ENCODE data around the gene ABHD17B.

ABHD17B gene

GRCh38 chr9:71853084-71853483, 57.9 kb downstream of the ABHD17B start:
- no peak for TF ChIP-seq CTCF (IDR thresholded peaks at IDR 0.05)
- H3K36me3 Mint-ChIP-seq (ENCODE audit: low read depth): peaks cover 5% of the 10 kb centered on the region
- H3K27me3 Mint-ChIP-seq (ENCODE audit: low read depth, poor library complexity): no peaks in the 10 kb centered on the region
- no peak for DNase-seq
- H3K4me1 Mint-ChIP-seq: no peaks in the 10 kb centered on the region
- no peak overlapping the region for H3K27ac Mint-ChIP-seq
- H3K4me3 Mint-ChIP-seq: no peak overlapping the region
- peaks cover 8% of the 10 kb centered on the region for H3K9me3 Mint-ChIP-seq

DNA sequence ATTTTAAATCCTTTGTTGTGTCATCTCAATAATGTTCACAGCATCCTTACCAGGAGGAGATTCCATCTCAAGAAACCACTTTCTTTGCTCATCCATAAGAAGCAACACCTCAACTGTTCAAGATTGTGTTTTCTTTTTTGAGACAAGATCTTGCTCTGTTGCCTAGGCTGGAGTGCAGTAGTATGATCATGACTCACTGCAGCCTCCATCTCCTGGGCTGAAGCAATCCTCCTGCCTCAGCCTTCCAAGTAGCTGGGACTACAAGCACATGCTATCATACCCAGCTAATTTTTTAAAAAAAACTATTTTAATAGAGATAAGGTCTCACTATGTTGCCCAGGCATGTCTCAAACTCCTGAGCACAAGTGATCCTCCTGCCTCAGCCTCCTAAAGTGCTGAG, 60.0 kb downstream of the ABHD17B start:
- TF ChIP-seq CTCF (IDR thresholded peaks at IDR 0.05): no peak
- no peak for DNase-seq
- Mint-ChIP-seq H3K36me3 (ENCODE audit: low read depth) (peaks cover 5% of the 10 kb centered on the region), H3K4me3 (no peak overlapping the region), H3K27ac (no peak overlapping the region), H3K27me3 (ENCODE audit: low read depth, poor library complexity) (peaks cover 5% of the 10 kb centered on the region), H3K4me1 (no peaks in the 10 kb centered on the region), H3K9me3 (peaks cover 8% of the 10 kb centered on the region)

GRCh38 chr9:71847892-71848291, 63.1 kb downstream of the ABHD17B start:
- Mint-ChIP-seq H3K27me3 (ENCODE audit: low read depth, poor library complexity) (peaks cover 9% of the 10 kb centered on the region), H3K9me3 (peaks cover 5% of the 10 kb centered on the region), H3K27ac (no peak overlapping the region), H3K4me3 (no peak overlapping the region), H3K4me1 (no peaks in the 10 kb centered on the region), H3K36me3 (ENCODE audit: low read depth) (peaks cover 2% of the 10 kb centered on the region)
- no peak for TF ChIP-seq CTCF (IDR thresholded peaks at IDR 0.05)
- no peak for DNase-seq

- Mint-ChIP-seq H3K36me3 (ENCODE audit: low read depth) (no peaks in the 10 kb centered on the region), H3K27me3 (ENCODE audit: low read depth, poor library complexity) (peaks cover 9% of the 10 kb centered on the region), H3K27ac (no peak overlapping the region), H3K4me1 (no peaks in the 10 kb centered on the region), H3K4me3 (no peak overlapping the region), H3K9me3 (peaks cover 4% of the 10 kb centered on the region)
- DNase-seq: no peak
- no peak for TF ChIP-seq CTCF (IDR thresholded peaks at IDR 0.05)
Observed at GRCh38 chr9:71844808-71845207, 66.2 kb downstream of the ABHD17B start.

DNA sequence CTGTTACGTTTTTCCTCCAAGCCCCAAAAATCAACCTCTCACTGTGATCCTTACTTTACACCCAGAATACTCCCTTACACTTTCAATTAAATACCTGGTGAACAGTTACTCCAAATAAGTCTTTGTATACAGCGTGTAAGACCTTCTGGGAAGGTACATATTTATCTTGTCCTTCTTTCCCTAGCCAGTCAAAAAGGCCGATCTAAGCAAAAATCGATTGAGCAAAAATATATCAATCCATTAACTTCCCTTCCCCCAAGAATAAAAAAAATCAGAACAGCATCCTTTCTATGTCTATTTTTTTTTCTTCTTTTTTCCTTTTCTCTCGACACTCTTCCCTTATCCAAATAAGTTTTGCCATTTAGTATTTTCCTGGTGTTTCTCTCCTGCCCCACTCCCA, 71.3 kb downstream of the ABHD17B start:
- Mint-ChIP-seq H3K27me3 (ENCODE audit: low read depth, poor library complexity) (no peaks in the 10 kb centered on the region), H3K9me3 (peaks cover 16% of the 10 kb centered on the region), H3K4me3 (no peak overlapping the region), H3K36me3 (ENCODE audit: low read depth) (no peaks in the 10 kb centered on the region), H3K27ac (no peak overlapping the region), H3K4me1 (no peaks in the 10 kb centered on the region)
- DNase-seq: no peak
- no peak for TF ChIP-seq CTCF (IDR thresholded peaks at IDR 0.05)

GRCh38 chr9:71835596-71835995, 75.4 kb downstream of the ABHD17B start:
- Mint-ChIP-seq H3K4me1 (peaks cover 4% of the 10 kb centered on the region), H3K36me3 (ENCODE audit: low read depth) (no peaks in the 10 kb centered on the region)

More at GRCh38 chr9:71835596-71835995, 75.4 kb downstream of the ABHD17B start:
- no peak for TF ChIP-seq CTCF (IDR thresholded peaks at IDR 0.05)
- Mint-ChIP-seq H3K27ac (no peak overlapping the region), H3K27me3 (ENCODE audit: low read depth, poor library complexity) (no peaks in the 10 kb centered on the region), H3K9me3 (peaks cover 30% of the 10 kb centered on the region), H3K4me3 (no peak overlapping the region)
- DNase-seq: no peak
